ENCODE data around the gene CCDC93. TPM values are rescaled to one million over a fixed set of nuclear protein-coding genes. Genes with fewer than 3 reads are reported as not detected.

Gene CCDC93
- total RNA-seq, 1 experiment from 2014 or later = 27.2 TPM

DNA sequence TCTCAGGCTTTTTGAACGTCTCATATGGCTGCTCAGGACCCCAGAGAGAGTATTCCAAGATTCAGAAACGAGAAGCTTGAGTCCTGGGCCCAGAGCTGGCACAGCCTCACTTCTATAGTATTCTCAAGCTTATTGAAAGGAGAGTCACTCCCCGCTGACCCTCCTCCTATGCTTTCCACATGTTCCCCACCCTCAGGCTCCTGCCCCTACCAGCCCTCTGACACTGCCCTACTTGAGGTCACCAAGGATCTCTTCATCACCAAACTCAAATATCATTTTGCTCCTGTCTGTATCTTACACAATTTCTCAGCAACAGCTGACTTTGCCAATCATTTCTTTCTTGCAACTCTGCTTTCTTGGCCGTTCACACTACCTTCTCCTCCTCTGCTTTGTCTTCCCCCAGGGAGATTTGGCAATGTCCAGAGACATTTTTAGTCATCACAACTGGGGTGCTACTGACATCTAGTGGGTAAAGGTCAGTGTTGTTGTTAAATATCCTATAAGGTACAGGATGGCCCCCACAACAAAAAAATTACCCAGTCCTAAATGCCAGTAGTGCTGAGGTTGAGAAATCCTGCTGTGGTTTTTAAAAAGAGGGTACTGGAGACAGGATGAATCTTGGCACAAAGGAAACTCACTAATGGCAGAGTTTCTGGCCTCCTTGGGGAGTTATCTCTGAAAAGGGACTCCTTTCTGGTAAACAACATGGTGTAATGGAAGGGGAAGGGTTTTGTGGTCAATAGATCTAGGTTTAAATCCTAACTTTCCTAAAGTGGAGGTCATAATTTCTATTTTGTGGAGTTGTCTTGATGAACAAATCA is 47.5 kb upstream of the CCDC93 start:
- H3K27me3 ChIP-seq (replicated peaks; ENCODE audit: insufficient read depth, low read depth, low read length, poor library complexity) = no peaks in the 10 kb centered on the region
- H3K4me3 ChIP-seq (ENCODE audit: low read depth, low read length, poor library complexity, severe bottlenecking) = no peak overlapping the region
- ChIA-PET POLR2A (ENCODE audit: low non-redundant PET) (no interaction called here), CTCF (interaction anchor here (1.0 kb wide), 1 partner anchor 15 kb away, joined by 5 read pairs; no protein-coding TSS in a partner anchor)
- H3K9me3 ChIP-seq (ENCODE audit: low read depth, low read length, poor library complexity, severe bottlenecking) = no peaks in the 10 kb centered on the region
- BruUV-seq (replicated peaks) = no TSS peak
- no peak overlapping the region for H3K27ac ChIP-seq (ENCODE audit: low read depth, low read length, poor library complexity, severe bottlenecking)
- intact Hi-C loops (cut with micrococcal nuclease; ENCODE audit: unreplicated experiment) = no loop called here
- H3K4me1 ChIP-seq (ENCODE audit: insufficient read depth, low read length, poor library complexity, severe bottlenecking) = no peaks in the 10 kb centered on the region
- H3K36me3 ChIP-seq (ENCODE audit: insufficient read depth, low read length, poor library complexity, severe bottlenecking) = no peaks in the 10 kb centered on the region
- no peak for TF ChIP-seq EZH2 (IDR thresholded peaks at IDR 0.05; ENCODE audit: borderline replicate concordance, low read depth, low read length, poor library complexity, severe bottlenecking)
- TF ChIP-seq, protein P1, sequence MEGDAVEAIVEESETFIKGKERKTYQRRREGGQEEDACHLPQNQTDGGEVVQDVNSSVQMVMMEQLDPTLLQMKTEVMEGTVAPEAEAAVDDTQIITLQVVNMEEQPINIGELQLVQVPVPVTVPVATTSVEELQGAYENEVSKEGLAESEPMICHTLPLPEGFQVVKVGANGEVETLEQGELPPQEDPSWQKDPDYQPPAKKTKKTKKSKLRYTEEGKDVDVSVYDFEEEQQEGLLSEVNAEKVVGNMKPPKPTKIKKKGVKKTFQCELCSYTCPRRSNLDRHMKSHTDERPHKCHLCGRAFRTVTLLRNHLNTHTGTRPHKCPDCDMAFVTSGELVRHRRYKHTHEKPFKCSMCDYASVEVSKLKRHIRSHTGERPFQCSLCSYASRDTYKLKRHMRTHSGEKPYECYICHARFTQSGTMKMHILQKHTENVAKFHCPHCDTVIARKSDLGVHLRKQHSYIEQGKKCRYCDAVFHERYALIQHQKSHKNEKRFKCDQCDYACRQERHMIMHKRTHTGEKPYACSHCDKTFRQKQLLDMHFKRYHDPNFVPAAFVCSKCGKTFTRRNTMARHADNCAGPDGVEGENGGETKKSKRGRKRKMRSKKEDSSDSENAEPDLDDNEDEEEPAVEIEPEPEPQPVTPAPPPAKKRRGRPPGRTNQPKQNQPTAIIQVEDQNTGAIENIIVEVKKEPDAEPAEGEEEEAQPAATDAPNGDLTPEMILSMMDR (conservative IDR thresholded peaks at IDR 0.05; ENCODE audit: low read depth, low read length) = 0 out of 2 replicates have a peak, but pooled peaks have one; percentile 30
- peak; percentile 40 for DNase-seq (ENCODE audit: low spot score)

DNA sequence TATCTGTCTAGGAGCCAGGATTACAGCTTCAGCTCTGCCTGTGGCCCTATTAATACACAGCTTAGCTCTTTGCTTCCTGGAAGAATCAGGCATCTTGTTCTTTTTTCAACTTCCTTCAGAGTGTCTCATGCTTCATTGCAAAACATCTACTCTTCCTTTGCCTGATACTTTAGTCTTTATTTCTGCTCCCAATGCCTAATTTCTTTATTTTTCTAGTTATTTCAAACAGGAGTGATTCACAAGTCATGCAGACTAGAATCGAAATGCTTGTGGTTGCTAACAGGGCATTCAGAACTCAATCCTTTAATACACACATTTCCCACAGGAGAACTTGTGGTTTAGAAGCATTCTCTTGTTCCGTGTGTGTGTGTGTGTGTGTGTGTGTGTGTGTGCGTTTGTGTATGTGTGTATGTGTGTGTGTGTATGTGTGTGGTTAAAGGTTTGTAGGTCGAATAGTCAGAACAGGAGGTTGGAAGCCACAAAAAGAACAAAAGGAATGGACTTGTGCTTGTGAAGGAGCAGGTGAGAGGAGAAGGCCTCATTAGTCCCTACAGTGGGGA is 46.1 kb upstream of the CCDC93 start:
- H3K27ac ChIP-seq (ENCODE audit: low read depth, low read length, poor library complexity, severe bottlenecking) = no peak overlapping the region
- no peak for TF ChIP-seq EZH2 (IDR thresholded peaks at IDR 0.05; ENCODE audit: borderline replicate concordance, low read depth, low read length, poor library complexity, severe bottlenecking)
- TF ChIP-seq, protein P1 (conservative IDR thresholded peaks at IDR 0.05; ENCODE audit: low read depth, low read length) = no peak
- H3K4me1 ChIP-seq (ENCODE audit: insufficient read depth, low read length, poor library complexity, severe bottlenecking) = no peaks in the 10 kb centered on the region
- intact Hi-C loops (cut with micrococcal nuclease; ENCODE audit: unreplicated experiment) = no loop called here
- no peak for DNase-seq (ENCODE audit: low spot score)
- ChIA-PET CTCF (no interaction called here), POLR2A (ENCODE audit: low non-redundant PET) (no interaction called here)
- no peaks in the 10 kb centered on the region for H3K9me3 ChIP-seq (ENCODE audit: low read depth, low read length, poor library complexity, severe bottlenecking)
- H3K36me3 ChIP-seq (ENCODE audit: insufficient read depth, low read length, poor library complexity, severe bottlenecking) = no peaks in the 10 kb centered on the region
- no peak overlapping the region for H3K4me3 ChIP-seq (ENCODE audit: low read depth, low read length, poor library complexity, severe bottlenecking)
- H3K27me3 ChIP-seq (replicated peaks; ENCODE audit: insufficient read depth, low read depth, low read length, poor library complexity) = no peaks in the 10 kb centered on the region
- no TSS peak for BruUV-seq (replicated peaks)

DNA sequence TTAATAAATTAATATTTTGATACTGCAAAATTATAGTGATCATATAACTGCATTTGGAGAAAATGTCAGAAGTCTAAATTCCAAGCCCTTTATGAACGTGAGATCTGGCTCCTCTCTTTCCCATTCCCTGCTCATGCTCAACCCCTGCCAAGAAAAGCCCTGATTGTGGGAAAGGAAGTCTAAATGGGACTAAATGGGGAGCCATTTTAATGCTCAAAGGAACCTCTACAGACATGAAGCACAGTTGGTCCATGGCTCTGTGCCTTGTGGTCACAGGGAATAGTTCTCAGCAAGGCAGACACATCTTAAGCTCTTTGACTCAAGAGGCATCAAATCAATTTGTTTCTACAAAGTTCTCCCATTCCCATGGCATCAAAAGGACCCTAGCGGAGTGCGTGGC is 45.1 kb upstream of the CCDC93 start:
- Histone ChIP-seq H3K4me1 (ENCODE audit: insufficient read depth, low read length, poor library complexity, severe bottlenecking) (no peaks in the 10 kb centered on the region), H3K27me3 (replicated peaks; ENCODE audit: insufficient read depth, low read depth, low read length, poor library complexity) (no peaks in the 10 kb centered on the region), H3K9me3 (ENCODE audit: low read depth, low read length, poor library complexity, severe bottlenecking) (no peaks in the 10 kb centered on the region), H3K36me3 (ENCODE audit: insufficient read depth, low read length, poor library complexity, severe bottlenecking) (no peaks in the 10 kb centered on the region), H3K4me3 (ENCODE audit: low read depth, low read length, poor library complexity, severe bottlenecking) (no peak overlapping the region), H3K27ac (ENCODE audit: low read depth, low read length, poor library complexity, severe bottlenecking) (no peak overlapping the region)
- no TSS peak for BruUV-seq (replicated peaks)
- ChIA-PET CTCF (no interaction called here), POLR2A (ENCODE audit: low non-redundant PET) (no interaction called here)
- no peak for DNase-seq (ENCODE audit: low spot score)
- no peak for TF ChIP-seq EZH2 (IDR thresholded peaks at IDR 0.05; ENCODE audit: borderline replicate concordance, low read depth, low read length, poor library complexity, severe bottlenecking)
- TF ChIP-seq, protein P1 (conservative IDR thresholded peaks at IDR 0.05; ENCODE audit: low read depth, low read length) = no peak
- intact Hi-C loops (cut with micrococcal nuclease; ENCODE audit: unreplicated experiment) = no loop called here

Measured in A673 (cell line).